ENCODE measurements around the gene MALAT1.
"Not testable (repeated sequence)": the region's sequence is repeated elsewhere in the genome, so short reads cannot be mapped to it uniquely, and the experiment has no call there.

The MALAT1 gene

DNA sequence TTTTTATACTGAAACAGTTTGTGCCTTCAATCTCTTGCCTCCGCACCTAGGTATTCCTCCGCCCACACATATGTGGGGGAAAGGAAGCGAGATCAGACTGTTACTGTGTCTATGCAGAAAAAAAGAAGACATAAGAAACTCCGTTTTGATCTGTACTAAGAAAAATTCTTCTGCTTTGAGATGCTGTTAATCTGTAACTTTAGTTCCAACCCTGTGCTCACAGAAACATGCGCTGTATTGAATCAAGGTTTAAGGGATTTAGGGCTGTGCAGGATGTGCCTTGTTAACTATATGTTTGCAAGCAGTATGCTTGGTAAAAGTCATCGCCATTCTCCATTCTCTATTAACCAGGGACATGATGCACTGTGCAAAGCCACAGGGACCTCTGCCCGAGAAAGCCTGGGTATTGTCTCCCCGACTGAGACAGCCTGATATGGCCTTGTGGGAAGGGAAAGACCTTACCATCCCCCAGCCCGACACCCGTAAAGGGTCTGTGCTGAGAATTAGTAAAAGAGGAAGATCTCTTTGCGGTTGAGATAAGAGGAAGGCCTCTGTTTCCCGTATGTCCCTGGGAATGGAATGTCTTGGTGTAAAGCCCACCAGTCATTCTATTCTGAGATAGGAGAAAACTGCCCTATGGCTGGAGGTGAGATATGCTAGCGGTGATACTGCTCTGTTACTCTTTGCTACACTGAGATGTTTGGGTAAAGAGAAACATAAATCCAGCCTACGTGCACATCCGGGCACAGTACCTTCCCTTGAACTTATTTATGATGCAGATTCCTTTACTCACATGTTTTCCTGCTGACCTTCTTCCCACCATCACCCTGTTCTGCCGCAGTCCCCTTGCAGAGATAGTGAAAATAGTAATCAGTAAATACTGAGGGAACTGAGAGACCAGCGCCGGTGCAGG lies 24.1 kb downstream of the MALAT1 start:
- DNase-seq = peak; percentile 79

- not testable (repeated sequence) for DNase-seq
Measured at GRCh38 chr11:65523631-65523968, 24.8 kb downstream of the MALAT1 start.

DNA sequence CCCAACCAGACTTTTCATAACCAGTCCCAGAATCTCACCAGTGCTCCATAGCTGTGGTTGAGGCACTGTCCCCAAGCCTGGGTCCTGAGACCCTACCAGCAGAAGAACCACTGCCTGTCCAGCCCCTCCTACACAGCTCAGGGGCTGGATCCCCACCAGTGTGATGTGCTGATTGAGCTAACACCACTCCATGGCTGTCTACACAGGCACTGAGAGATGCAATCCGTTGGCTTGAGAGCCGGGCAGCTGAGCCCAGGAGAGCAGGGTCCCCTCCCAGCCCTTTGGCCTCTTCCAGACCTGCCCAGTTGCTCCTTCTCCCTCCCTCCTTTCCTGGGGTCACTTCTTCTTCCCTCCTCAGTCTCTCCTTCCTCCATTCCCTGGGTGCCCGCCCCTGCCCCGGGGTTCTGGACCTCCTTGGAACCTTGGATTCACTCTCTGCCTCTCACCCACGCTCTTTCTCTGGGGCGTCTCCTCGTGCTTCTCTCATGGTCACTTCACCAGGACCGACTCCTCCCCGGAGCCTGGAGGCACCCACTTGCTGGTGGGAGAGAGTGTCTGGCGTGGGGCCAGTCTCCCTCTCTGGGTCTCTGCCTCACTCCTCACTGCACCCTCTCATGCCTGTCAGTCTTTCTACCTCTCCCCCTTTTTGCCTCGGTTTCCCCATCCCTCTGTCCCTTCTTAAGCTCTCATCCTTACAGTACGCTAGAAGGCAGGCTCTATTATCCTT lies 25.3 kb downstream of the MALAT1 start:
- DNase-seq = no peak

DNA sequence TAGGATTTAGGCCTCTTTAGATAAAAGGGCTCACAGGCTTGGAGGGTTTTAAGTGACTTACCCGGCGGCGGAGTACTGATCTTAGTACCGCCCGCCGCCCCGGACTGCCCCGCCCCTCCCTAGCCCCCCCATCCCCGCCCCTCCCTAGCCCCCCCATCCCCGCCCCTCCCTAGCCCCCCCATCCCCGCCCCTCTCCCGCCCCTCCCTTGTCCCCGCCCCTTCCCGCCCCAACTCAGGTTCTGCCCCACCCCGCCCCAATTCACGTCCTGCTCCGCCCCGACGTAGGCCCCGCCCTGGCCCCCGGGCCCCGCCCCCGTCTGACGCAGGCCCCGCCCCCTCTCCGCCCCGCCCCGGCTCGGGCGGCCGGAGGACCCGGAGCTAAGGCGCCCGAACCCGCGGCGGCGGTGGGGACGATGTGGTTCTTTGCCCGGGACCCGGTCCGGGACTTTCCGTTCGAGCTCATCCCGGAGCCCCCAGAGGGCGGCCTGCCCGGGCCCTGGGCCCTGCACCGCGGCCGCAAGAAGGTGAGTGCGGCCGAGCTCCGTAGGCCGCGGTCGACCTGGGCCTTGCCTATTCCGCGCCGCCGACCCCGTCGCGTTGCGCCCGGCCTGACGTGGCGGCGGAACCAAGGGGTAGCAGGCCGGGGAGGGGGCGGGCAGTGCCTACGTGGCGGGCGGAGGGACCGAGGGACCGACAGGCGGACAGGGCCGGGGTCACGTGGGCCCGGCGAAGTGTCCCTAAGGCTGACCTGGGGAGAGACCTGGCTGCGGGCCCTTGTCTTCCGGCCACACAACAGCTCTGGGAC lies 26.1 kb downstream of the MALAT1 start, which contains the start of gene SCYL1:
SCYL1 (plus strand) TSS at position 343 of the 805 bp plus-strand sequence; CDS start at position 414, 71 bp downstream.
- no peak for DNase-seq

DNA sequence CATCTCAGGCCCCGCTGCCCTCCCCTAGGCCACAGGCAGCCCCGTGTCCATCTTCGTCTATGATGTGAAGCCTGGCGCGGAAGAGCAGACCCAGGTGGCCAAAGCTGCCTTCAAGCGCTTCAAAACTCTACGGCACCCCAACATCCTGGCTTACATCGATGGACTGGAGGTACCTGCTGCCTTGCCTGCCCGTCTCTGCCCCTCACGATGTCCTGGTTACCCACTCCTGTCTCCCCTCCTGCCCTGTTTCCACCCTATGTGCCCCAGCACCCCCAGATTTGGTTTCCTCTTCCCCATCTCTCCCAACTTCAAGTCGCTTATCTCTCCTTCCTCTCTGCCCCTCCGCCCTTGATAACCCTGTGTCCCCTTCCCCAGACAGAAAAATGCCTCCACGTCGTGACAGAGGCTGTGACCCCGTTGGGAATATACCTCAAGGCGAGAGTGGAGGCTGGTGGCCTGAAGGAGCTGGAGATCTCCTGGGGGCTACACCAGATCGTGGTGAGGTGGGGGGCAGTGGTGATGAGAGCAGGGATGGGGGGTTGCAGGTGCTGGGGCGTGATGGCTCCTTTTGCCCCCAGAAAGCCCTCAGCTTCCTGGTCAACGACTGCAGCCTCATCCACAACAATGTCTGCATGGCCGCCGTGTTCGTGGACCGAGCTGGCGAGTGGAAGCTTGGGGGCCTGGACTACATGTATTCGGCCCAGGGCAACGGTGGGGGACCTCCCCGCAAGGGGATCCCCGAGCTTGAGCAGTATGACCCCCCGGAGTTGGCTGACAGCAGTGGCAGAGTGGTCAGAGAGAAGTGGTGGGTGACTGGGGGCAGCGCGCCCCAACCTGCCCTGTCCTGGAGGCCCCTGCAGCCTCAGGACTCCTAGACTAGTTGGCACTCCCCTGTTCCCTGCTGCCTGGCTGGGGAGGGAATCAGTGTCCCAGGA lies 27.0 kb downstream of the MALAT1 start:
- no peak for DNase-seq

GRCh38 chr11:65526744-65527143 lies 27.9 kb downstream of the MALAT1 start:
- no peak for DNase-seq

DNA sequence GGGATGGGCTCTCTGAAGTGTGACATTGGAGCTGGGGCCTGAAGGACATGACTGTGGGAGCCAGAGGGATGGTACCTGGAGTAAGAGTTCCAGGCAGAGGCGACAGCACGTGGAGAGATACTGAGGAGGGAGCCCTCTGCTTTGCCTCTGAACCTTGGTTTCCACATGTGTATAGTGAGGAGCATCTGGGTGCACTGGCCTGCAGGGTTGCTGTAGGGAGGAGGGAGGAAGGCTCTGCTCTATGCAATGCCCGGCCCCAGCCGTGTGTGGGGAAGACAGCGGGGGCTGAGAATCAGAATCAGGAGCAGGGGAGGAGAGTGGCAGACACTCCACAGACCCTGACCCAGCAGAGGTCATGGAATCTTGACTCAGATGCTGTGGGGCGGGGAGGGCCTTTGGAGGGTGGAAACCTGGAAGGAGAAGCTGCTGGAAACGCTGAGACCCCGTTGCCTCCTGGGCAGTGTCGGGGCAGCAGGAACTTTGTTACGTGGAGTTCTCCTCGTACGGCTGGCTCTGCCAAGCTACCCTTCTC lies 30.0 kb downstream of the MALAT1 start:
- no peak for DNase-seq

GRCh38 chr11:65529475-65530156 lies 30.8 kb downstream of the MALAT1 start:
- no peak for DNase-seq

- peak; percentile 11 for DNase-seq
Measured at GRCh38 chr11:65530157-65530496, 31.3 kb downstream of the MALAT1 start.

- DNase-seq = no peak
Measured at GRCh38 chr11:65532388-65533064, 33.7 kb downstream of the MALAT1 start.

DNA sequence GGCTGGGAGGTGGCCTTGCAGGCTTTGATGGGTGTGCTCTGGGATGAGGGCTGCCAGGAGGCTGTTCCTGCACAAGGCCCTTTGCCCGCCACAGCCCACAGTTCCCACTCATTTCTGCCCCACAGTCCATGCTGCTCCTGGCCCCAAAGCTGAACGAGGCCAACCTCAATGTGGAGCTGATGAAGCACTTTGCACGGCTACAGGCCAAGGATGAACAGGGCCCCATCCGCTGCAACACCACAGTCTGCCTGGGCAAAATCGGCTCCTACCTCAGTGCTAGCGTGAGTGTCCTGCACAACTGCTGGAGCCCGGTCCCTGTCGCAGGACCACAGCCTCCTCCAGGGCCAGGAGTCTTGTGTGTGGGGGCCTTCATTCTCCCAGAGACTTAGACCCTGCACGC lies 36.3 kb downstream of the MALAT1 start:
- no peak for DNase-seq

DNA sequence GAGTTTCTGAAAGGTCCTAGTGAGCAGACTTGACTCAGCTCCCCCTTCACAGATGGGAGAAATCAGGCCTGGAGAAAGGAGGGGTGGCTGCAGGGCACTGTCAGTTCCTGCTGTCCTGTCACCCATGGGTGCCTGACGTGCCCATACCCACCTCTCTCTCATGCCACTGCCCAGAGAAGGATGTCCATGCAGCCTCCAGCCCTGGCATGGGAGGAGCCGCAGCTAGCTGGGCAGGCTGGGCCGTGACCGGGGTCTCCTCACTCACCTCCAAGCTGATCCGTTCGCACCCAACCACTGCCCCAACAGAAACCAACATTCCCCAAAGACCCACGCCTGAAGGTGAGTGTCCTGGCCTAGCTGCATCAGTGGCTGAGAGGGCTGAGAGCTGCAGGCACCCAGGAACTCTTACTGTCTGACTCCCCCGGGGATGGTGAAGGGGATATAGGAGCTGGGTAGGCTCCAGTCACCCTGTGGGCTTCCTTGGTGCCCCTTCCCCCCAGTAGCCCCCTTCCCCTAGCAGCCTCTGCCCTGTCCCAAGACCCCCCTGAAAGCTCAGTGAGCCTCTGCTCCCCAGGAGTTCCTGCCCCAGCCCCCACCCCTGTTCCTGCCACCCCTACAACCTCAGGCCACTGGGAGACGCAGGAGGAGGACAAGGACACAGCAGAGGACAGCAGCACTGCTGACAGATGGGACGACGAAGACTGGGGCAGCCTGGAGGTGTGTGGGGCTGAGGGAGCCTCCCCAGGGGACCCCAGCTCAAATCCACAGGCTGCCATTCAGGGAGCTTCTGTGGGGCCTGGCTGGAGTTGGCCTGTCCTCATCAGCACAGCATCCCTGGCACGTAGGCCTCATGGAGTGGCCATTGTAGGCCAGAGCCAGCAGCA lies 37.8 kb downstream of the MALAT1 start:
- no peak for DNase-seq

GRCh38 chr11:65537296-65537597 lies 38.4 kb downstream of the MALAT1 start:
- no peak for DNase-seq

GRCh38 chr11:65537620-65538231 lies 38.9 kb downstream of the MALAT1 start:
- DNase-seq = no peak

DNA sequence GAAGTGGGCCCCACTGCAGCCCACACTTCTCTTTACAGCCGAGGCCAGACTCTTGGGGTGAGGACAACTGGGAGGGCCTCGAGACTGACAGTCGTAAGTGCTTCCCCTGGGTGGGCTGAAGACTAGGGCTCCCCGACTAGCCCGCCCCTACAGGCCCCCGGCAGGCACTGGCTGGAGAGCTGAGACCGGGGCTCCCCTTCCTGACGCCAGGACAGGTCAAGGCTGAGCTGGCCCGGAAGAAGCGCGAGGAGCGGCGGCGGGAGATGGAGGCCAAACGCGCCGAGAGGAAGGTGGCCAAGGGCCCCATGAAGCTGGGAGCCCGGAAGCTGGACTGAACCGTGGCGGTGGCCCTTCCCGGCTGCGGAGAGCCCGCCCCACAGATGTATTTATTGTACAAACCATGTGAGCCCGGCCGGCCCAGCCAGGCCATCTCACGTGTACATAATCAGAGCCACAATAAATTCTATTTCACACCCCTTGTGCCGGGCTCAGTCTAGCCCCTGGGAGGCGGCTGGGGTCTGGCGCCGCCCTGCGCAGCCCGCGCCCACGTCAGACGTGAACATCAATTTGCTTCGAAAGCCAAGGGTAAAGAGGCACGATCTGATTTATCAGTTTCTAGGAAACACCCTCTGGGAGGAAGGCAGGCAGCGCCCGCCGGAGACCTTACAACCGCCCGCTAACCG lies 39.5 kb downstream of the MALAT1 start:
- DNase-seq = no peak

DNA sequence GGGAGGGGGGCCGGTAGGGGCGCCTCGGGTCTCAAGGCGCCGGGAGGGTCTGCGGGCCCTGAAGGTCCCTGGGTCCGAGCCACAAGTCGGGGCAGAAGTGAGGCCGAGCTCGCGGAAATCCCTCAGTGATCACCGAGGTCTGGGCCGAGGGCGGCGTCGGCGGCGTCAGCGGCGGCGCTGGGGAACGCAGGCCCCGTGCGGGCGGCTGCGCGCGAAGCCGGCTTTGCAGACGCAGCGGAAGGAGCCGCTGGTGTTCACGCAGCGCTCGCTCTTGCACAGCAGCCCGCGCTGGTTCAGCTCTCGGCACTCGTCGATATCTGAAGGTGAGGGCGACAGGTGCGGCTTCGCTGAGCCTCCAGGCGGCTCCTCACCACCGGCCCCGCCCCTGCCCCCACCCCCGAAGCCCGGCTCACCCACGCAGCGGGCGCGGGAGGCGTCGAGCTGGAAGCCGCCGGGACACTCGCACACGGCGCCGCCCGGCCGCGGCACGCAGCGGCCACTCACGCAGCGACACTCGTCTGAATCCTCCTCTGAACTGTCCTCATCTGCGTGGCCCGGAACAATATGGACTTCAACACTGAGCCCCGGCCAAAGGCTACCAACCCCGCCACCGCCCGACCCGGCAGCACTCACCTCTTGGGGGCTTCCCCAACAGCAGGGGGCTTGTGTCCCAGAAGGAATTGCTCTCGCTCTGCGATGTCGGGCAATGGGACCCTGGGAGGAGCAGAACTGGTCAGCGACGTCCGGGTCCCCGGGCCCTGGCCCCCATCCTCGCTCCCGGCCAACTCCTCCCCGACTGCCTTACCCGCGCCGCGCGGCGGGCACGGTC lies 40.3 kb downstream of the MALAT1 start:
- DNase-seq = no peak

- DNase-seq = no peak
Measured at GRCh38 chr11:65539744-65540289, 41.0 kb downstream of the MALAT1 start.

All from MV-4-11 (cell line).